Measurements from ENCODE around the gene TCTN2. TPM values are rescaled to one million over a fixed set of nuclear protein-coding genes. Genes with fewer than 3 reads are reported as not detected.

TCTN2 gene
- total RNA-seq, 2 donors from 2014 or later = 4.6 to 8.7 TPM

GRCh38 chr12:123655420-123655819, 15.5 kb upstream of the TCTN2 start:
- Histone ChIP-seq H3K27ac (no peak overlapping the region), H3K4me3 (no peak overlapping the region), H3K27me3 (replicated peaks; ENCODE audit: insufficient read depth) (no peaks in the 10 kb centered on the region), H3K4me1 (ENCODE audit: control insufficient read depth in 1 of 2, low read depth in 2 of 2) (no peaks in the 10 kb centered on the region), H3K9me3 (no peaks in the 10 kb centered on the region), H3K36me3 (peaks cover 30% of the 10 kb centered on the region)
- no peak for ATAC-seq (ENCODE audit: insufficient number of reproducible peaks, low FRiP score, low read depth)
- no peak for TF ChIP-seq CTCF (IDR thresholded peaks at IDR 0.05)
- no peak for DNase-seq (ENCODE audit: low spot score)

DNA sequence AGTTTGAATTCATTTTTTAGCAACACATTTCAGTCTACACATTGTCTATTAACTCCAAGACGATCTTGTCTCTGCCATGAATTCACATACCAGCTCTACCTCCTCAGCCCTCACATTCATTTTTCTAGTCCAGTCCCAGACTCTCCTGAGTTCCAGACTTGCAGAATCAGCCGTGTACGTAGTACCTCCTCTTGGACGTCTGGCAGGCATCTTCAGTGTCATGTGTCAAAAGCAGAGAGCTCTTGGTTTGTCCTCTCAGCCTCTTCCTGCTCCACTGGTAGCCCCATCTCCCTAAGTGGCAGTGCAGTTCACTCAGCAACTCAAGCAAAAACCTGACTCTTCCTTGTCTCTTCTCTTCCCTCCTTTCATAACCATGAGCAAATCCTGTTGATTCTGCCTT, 14.5 kb upstream of the TCTN2 start:
- H3K36me3 ChIP-seq = peaks cover 26% of the 10 kb centered on the region
- H3K4me1 ChIP-seq (ENCODE audit: control insufficient read depth in 1 of 2, low read depth in 2 of 2) = no peaks in the 10 kb centered on the region
- TF ChIP-seq CTCF (IDR thresholded peaks at IDR 0.05) = no peak
- H3K27me3 ChIP-seq (replicated peaks; ENCODE audit: insufficient read depth) = no peaks in the 10 kb centered on the region
- H3K27ac ChIP-seq = no peak overlapping the region
- no peak for DNase-seq (ENCODE audit: low spot score)
- no peak overlapping the region for H3K4me3 ChIP-seq
- H3K9me3 ChIP-seq = no peaks in the 10 kb centered on the region
- ATAC-seq (ENCODE audit: insufficient number of reproducible peaks, low FRiP score, low read depth) = no peak

- Histone ChIP-seq H3K4me1 (ENCODE audit: control insufficient read depth in 1 of 2, low read depth in 2 of 2) (no peaks in the 10 kb centered on the region), H3K36me3 (peaks cover 19% of the 10 kb centered on the region), H3K27me3 (replicated peaks; ENCODE audit: insufficient read depth) (no peaks in the 10 kb centered on the region), H3K27ac (no peak overlapping the region), H3K4me3 (no peak overlapping the region), H3K9me3 (no peaks in the 10 kb centered on the region)
- TF ChIP-seq CTCF (IDR thresholded peaks at IDR 0.05) = no peak
- ATAC-seq (ENCODE audit: insufficient number of reproducible peaks, low FRiP score, low read depth) (no peak), DNase-seq (ENCODE audit: low spot score) (no peak)
Measured at GRCh38 chr12:123657211-123657610, 13.7 kb upstream of the TCTN2 start.

DNA sequence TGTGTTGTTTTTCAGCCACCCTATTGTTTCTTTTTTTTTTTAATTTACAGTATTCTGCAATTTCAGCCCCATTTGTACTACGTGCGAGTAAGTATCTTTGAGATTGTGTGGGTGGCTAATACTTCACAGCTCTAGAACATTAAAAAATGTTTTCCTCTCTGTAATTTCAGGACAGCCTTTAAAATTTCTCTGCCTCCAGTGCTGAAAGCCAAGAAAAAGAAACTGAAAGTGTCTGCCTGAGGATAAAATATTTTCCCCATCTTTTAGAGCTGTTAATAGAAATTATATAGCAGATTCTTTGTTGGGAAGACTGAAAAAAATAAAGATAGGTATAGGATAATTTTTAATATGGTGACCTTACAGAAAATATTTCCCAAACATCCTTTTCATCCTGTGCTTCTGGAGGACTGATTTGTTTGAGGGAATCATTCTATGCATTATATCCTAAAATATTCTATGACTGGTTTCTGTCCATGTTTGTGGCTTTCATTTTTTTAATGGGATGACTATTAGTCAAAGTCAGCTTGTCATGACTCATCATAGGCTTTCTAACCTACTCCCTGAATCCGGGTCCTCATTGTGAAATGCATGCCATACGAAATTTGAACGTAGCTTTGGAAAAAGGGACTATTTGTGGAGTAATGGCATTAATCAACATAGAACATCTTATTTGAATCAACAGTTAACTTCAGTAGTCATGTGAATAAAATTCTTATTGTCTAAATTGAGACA, 10.8 kb upstream of the TCTN2 start:
- Histone ChIP-seq H3K27ac (no peak overlapping the region), H3K4me1 (ENCODE audit: control insufficient read depth in 1 of 2, low read depth in 2 of 2) (no peaks in the 10 kb centered on the region), H3K36me3 (peaks cover 15% of the 10 kb centered on the region), H3K4me3 (no peak overlapping the region), H3K27me3 (replicated peaks; ENCODE audit: insufficient read depth) (no peaks in the 10 kb centered on the region), H3K9me3 (no peaks in the 10 kb centered on the region)
- ATAC-seq (ENCODE audit: insufficient number of reproducible peaks, low FRiP score, low read depth) (no peak), DNase-seq (ENCODE audit: low spot score) (no peak)
- TF ChIP-seq CTCF (IDR thresholded peaks at IDR 0.05) = no peak

DNA sequence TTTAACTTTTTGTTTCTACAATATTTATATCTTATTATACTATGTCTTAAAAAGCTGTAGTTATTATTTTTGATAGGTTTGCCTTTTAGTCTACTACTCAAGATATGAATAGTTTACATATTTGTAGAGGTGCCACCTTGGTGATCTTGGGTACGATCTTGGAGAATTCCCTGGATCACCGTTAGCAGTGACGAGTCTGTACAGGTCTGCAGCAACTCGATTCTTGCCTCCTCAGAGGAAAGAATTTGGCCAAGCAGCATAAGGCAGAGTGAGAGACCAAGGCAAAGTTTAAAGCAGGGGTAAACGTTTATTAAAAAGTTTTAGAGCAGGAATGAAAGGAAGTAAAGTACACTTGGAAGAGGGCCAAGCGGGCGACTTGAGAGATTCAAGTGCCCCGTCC, 3.1 kb upstream of the TCTN2 start:
- Histone ChIP-seq H3K4me1 (ENCODE audit: control insufficient read depth in 1 of 2, low read depth in 2 of 2) (peaks cover 10 to 13% of the 10 kb centered on the region in 2 donors), H3K36me3 (no peaks in the 10 kb centered on the region), H3K9me3 (no peaks in the 10 kb centered on the region), H3K27me3 (replicated peaks; ENCODE audit: insufficient read depth) (no peaks in the 10 kb centered on the region), H3K4me3 (no peak overlapping the region), H3K27ac (no peak overlapping the region)
- ATAC-seq (ENCODE audit: insufficient number of reproducible peaks, low FRiP score, low read depth) (no peak), DNase-seq (ENCODE audit: low spot score) (no peak)
- TF ChIP-seq CTCF (IDR thresholded peaks at IDR 0.05) = no peak
